AG09309 (cell line): Measurements from ENCODE around the gene NXT1.

Experiments
- DNase-seq: peaks from one replicate; pipeline ENCODE4 v3.0.0-alpha.2; 2010; ENCODE audit warnings: low read depth
- H3K4me3 ChIP-seq: 2 replicates; pipeline ENCODE4 v1.5.1; 2011; ENCODE audit warnings: mild to moderate bottlenecking, low read depth, low read length, moderate library complexity; ENCODE audit not compliant: control insufficient read depth
- TF ChIP-seq, protein P1 (sequence below): IDR thresholded peaks from 2 replicates; pipeline ENCODE4 v1.5.1; 2011; ENCODE audit warnings: mild to moderate bottlenecking, low read depth, low read length, inconsistent platforms; ENCODE audit not compliant: insufficient read depth, control insufficient read depth; ENCODE audit errors: missing control alignments

NXT1 gene

DNA sequence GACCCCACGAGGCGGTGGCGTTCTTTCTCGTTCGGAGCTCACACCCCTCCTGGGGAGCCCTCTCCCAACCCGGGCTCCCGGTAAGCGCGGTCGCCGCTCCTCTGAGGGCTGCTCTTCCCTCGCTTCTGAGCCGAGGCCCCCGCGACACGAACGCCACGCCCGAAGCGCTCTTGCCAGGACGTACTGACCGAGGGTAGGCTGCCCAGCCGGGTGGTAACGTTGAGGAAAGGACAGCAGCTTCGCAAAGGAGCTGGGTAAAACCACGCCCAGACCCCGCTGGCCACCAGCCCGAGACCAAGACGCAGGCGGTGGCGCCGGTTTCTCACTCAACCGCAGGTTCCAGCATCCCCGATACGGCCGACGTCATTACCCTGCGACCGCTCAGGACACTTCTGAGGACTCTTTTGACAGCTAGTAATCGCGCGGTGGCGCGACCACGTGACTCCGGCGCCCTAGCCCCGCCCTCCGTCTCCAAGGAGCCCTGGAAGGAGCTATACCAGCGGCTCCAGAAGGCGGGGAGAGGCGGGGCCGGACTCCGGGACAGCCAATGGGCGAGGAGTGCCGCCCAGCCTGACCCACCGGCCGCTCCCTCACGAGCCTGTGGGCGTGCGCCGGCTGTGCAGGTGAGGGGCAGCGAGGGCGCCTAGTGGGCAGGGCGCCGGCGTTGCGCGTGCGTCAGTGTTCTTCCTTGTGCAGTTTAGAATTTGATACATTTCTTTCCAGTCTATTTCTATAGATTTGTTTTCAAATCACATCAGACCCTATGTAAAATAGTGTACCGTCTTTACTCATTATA is 7.4 kb downstream of the NXT1 start:
- H3K4me3 ChIP-seq: peak overlapping the region; percentile 85
- TF ChIP-seq, protein P1, sequence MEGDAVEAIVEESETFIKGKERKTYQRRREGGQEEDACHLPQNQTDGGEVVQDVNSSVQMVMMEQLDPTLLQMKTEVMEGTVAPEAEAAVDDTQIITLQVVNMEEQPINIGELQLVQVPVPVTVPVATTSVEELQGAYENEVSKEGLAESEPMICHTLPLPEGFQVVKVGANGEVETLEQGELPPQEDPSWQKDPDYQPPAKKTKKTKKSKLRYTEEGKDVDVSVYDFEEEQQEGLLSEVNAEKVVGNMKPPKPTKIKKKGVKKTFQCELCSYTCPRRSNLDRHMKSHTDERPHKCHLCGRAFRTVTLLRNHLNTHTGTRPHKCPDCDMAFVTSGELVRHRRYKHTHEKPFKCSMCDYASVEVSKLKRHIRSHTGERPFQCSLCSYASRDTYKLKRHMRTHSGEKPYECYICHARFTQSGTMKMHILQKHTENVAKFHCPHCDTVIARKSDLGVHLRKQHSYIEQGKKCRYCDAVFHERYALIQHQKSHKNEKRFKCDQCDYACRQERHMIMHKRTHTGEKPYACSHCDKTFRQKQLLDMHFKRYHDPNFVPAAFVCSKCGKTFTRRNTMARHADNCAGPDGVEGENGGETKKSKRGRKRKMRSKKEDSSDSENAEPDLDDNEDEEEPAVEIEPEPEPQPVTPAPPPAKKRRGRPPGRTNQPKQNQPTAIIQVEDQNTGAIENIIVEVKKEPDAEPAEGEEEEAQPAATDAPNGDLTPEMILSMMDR: no peak
- peak; percentile 96 for DNase-seq

DNA sequence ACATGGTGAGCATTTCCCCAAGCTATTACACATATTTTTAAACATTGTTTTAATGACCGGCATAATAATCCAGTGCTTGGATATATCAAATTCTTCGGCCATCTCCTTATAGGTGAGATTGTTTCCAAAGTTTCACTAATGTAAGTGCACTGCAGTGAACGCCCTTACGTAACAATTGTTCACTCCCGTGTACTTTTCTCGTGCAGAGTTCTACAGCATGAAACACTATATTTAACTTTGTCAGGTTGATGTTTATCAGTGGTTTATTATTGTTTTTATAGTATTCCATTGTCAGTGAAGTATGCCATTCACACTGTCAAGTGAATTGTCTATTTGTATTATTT is 7.9 kb downstream of the NXT1 start:
- no peak for DNase-seq
- TF ChIP-seq, protein P1: no peak
- H3K4me3 ChIP-seq: peak overlapping the region; percentile 85

DNA sequence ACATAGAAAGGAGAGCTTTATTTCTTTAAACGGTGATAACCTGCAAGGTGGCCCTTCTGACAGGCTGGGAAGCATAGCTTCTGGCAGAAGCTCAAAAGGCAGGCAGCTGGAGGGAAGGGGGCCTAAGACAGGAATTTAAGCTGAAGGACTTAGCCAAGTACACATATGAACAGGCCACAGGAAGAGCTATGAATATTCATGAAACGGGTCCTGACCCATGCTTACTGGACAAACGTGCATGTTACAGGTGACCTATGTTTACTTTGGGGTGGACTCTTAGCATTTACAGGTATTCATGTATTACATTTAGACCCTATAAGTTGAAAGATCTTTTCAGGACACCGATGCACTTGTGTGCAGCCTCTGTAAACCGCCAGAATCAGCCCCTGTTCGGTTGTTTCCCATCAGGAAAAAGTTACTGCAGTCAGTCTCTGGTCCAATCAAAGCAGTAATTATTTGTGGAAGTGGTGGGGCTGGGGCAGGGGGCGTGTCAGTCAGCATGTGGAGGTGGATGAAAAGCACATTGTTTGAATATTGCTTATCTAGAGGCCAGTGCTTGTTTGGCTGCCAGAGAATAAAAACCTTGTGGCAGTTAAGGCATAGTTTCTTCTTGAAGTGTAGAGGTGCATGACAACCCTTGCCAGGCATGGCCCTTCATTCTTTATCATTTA is 8.5 kb downstream of the NXT1 start:
- no peak for DNase-seq
- TF ChIP-seq, protein P1: no peak
- no peak overlapping the region for H3K4me3 ChIP-seq

DNA sequence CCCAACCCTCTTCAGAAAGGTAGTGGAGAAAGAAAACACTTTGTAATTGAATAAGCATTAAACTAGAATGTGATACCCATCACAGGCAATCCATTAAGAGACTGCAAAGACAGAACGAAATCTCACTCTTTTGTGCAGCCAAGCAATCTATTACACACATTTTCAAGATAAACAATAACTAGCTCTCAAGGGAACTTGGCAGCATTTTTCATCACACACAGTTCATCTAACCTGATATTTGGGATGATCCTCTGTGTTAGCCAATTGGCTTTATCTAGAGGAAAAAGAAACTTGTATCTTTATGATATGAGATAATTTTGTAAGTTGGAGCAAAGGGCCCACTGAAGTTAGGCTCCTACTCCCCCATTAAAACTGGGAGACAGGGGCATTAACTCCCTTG is 9.9 kb downstream of the NXT1 start:
- no peak for DNase-seq
- TF ChIP-seq, protein P1: no peak
- H3K4me3 ChIP-seq: no peak overlapping the region

DNA sequence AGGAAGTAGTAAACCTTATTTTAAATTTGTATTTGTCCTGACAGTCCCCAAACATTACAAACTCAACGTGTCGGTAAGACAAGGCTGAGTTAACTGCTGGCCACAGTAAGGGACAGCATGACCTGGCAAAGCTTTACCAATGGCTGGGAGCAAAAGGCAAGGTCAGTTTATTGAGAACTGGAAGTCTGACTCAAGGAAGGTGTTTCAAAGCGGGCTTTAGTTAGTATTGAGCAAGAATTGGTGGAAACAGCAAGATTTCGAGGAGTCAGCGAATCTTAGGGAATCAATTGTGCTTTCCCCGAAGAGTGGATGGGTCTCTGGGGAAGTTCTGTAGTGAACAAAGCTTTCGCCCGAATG is 10.5 kb downstream of the NXT1 start:
- TF ChIP-seq, protein P1: no peak
- no peak for DNase-seq
- H3K4me3 ChIP-seq: peak overlapping the region; percentile 47

DNA sequence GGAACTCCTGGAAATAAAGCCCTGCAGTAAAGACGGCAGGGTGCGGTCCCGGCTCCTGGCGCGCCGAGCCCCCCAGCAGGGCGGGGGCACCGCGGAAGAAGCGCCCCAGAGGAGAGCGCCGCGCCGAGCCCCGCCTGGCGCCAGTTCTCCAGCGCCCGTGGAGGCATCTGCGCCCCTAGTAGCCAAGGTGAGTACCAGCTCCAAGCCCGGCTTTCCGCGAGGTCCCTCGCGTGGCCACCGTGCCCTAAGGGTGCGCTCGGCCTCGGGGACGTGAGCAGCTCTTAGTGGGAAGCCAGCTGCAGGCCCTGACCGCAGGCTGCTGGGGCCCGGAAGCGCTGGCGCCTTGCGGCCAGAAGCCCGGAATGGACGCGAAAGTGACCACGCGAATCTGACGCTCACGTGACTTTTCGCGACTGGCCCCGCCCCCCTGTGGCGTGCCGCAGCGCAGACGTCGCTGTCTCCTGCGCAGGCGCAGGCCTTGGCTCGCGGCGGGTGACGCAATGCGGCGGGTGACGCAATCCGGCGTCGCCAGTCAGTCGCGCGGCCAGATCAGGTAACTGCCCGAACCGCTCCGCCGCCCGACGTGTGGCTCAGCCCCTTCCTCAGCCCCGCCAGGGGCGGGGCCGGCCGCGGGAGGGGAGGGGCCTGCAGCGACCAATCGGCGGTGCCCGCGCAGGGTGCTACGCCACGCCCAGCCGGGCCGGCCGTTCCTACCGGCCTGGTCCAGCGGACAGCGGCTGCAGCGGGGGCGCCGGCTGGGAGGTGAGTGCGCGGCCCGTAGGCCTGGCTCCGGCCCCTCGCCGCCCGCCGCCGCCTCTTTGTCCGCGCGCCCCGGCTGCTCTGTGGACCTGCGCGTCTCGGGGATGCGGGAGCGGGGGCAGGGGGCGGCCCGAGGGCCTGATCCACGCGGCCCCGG is 11.1 kb downstream of the NXT1 start, which contains the start of gene GZF1:
GZF1 (plus strand) TSS at position 707 of the 916 bp plus-strand sequence. CDS start 2,202 bp downstream, outside the sequence.
- peak; percentile 90 for DNase-seq
- peak within 1 kb of the TSS; percentile 87 for H3K4me3 ChIP-seq
- TF ChIP-seq, protein P1: no peak
